ENCODE results near the gene FAM181A.

- TF ChIP-seq CTCF (IDR thresholded peaks at IDR 0.05) = no peak
- TF ChIP-seq POLR2A (IDR thresholded peaks at IDR 0.05) = no peak
Observed at GRCh38 chr14:93967637-93968250, 40.6 kb downstream of the FAM181A start.

Measured in Peyer's patch (tissue), 4 donors.